Frontal cortex (tissue), 1 donor: ENCODE measurements around the gene SLC9B1. TPM values are rescaled to one million over a fixed set of nuclear protein-coding genes. Genes with fewer than 3 reads are reported as not detected.

Experiments used
- total RNA-seq: library from RNA; depleted of rRNA; stranded (reverse); fragments of >200 nt; gene quantifications from one replicate; pipeline ENCODE4 v1.2.3, GENCODE V29; 2014

Gene SLC9B1
- total RNA-seq, 1 donor from 2014 or later = 5.7 TPM

Other genes starting within 250 kb of the SLC9B1 start
- gene UBE2D3, start 192.2 kb downstream of the SLC9B1 start, total RNA-seq = 329 TPM
- 50.5 TPM for gene CISD2, start 150.7 kb downstream of the SLC9B1 start, total RNA-seq
- 107 TPM for gene SLC9B2, start 57.1 kb upstream of the SLC9B1 start, total RNA-seq
- 7.3 TPM for gene BDH2, start 80.1 kb upstream of the SLC9B1 start, total RNA-seq
- 3.7 TPM for gene CENPE, start 178.6 kb upstream of the SLC9B1 start, total RNA-seq